NCI-H2227 treated with DMSO at 0.1 percent for 48 hours (cell line): ENCODE data around the gene DUOXA1.
A peak's percentile ranks its signal among the peaks of the same experiment; 100 is the strongest.

Experiments used
- DNase-seq: peaks from one replicate; lab custom pipeline; 2025; lab: John Stamatoyannopoulos, UW

Gene DUOXA1, protein sequence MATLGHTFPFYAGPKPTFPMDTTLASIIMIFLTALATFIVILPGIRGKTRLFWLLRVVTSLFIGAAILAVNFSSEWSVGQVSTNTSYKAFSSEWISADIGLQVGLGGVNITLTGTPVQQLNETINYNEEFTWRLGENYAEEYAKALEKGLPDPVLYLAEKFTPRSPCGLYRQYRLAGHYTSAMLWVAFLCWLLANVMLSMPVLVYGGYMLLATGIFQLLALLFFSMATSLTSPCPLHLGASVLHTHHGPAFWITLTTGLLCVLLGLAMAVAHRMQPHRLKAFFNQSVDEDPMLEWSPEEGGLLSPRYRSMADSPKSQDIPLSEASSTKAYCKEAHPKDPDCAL

DNA sequence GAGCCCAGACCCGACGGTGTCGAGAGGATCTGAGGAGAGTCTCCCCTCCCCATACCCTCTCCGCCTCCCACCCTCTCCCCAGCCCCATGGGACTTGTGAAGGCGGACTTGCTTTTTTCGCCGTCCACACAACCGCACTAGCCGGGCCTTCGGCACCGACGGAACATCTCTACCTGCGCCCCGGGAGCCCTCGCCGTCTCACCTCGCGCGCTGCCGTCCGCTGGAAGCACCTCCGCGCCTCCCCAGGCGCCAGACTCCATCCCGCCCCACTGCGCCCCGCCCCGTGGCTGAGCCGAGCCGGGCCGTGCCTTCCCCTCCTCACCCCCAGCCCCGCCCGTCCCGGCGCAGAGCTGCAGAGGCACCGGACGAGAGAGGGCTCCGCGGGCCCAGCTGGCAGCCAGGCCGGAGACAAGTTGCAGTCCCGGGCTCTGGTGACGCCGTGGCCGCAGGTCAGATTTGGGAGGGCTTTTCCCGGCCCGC is at the start of gene DUOXA1, which contains the start of gene DUOX1:
TSS of gene DUOXA1 (minus strand) at position 229 of the 479 bp plus-strand sequence. CDS start 6,865 bp downstream, outside the sequence.
TSS of gene DUOX1 (plus strand) at position 344 of the 479 bp plus-strand sequence. CDS start 1,973 bp downstream, outside the sequence.
- no peak for DNase-seq

- DNase-seq = no peak
Measured at GRCh38 chr15:45177285-45177684, 47.6 kb upstream of the DUOXA1 start.

- DNase-seq = no peak
Measured at GRCh38 chr15:45174577-45174976, 44.9 kb upstream of the DUOXA1 start.

DNA sequence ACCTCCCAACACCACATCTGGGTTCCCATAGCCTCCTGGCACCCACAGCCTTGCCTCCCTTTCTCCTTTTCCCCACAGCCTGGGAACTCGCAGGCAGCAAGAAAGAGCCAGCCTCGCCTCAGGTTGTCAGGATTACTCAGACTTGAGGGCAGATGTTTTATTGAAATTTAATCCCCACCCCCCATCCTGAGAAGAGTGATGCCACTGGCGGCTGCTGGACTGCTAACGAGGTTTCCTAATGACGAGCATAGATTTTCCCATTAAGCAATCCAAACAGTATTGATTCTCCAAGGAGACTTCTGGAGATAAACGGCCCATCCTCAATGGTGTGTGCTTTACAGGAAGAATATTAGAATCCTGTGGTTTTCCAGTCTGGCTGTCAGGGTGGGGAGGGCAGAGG is 44.4 kb upstream of the DUOXA1 start:
- DNase-seq = no peak

DNA sequence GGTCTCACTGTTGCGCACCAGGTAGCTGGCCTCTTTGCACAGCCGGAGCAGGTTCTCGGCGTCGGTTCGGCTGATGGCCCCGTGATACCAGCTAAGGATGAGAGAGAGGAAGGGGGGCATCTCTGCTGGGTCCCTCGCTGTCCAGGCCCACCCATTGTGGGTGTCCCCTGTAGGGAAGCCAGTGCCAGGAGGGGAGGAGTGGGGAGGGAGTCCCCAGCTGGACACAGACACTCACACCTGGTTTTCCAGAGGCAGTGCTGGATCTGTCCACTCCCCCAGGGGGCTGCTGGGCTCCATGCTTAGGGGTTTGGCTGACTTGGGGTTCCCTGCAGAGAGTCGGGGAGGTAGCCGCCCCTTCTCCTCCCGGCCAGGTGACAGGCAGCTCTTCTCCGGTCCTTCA is 42.2 kb upstream of the DUOXA1 start:
- no peak for DNase-seq

GRCh38 chr15:45169608-45170480 is 40.2 kb upstream of the DUOXA1 start:
- DNase-seq = no peak

- DNase-seq = no peak
Measured at GRCh38 chr15:45168751-45169551, 39.3 kb upstream of the DUOXA1 start.

GRCh38 chr15:45168286-45168685 is 38.6 kb upstream of the DUOXA1 start:
- no peak for DNase-seq

DNA sequence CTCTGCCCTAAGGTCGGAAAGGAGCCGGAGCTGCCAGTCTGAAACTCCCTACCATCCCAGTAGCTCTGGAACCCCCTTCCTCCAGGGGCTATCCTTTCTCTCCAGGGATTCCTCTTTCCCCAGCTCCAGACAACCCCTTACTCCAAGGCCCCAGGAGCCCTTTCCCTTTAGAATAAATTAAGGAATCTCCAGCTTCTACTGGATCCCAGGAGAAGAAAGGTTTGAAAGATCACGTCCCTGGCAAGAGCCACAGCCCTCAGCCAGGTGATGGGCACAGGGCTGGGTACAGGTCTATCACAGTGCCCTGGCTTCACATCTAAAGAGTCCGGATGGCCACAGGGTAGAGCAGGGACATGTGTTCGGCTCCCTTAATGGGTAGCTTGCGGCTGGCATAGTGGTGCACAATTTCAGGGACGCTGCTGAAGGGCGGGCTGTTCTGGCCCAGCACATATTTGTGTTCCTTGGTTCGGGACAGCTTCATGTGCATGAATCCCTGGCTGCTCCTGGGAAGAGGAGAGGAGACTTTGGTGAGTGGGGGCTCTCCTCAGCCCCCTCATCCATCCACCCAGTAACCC is 38.0 kb upstream of the DUOXA1 start:
- no peak for DNase-seq

- peak; percentile 67 for DNase-seq
Measured at GRCh38 chr15:45166834-45167630, 37.4 kb upstream of the DUOXA1 start.

DNA sequence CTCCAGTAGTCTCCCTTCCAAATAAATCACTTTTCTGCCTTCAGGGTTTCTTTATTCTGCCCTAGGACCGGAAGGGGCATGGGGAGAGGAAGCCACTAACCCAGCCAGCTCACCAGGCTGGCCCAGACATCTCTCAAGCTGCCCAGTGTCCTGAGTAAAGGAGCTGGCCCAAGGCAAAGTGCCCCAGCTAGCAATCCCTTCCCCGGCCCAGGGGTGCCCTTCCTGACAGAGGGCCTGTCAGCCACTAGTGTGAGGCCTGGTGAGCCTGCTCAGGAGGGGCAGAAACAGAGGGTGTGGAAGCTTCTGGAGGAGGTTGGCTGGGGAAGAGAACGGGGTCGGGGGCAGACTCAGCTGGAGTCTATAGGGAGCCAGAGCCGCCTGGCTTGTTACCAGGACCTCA is 35.9 kb upstream of the DUOXA1 start:
- no peak for DNase-seq

DNA sequence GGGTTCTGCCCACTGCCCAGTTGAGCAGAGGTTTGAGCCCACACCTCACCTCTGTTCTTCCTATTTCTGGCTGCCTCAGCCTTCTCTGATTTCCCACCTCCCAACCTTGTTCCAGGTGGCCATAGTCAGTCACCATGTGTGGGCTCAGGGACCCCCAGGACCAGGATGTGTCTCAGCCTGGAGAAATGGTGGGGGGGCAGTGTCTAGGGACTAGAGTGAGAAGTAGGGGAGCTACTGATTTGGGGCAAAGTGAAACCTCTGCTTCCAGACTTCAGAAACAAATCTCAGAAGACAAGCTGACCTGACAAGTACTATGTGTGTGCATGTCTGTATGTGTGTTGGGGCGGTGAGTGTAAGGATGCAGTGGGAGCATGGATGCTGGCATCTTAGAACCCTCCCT is 35.2 kb upstream of the DUOXA1 start:
- DNase-seq = no peak

DNA sequence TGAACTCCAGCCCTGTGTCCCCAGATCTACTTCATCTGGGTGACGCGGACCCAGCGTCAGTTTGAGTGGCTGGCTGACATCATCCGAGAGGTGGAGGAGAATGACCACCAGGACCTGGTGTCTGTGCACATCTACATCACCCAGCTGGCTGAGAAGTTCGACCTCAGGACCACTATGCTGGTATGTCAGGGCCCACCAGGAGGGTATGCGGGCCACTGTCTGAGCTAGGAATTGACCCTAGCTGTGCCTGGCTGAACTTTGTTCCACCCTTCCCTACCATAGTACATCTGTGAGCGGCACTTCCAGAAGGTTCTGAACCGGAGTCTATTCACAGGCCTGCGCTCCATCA is 33.8 kb upstream of the DUOXA1 start:
- no peak for DNase-seq

DNA sequence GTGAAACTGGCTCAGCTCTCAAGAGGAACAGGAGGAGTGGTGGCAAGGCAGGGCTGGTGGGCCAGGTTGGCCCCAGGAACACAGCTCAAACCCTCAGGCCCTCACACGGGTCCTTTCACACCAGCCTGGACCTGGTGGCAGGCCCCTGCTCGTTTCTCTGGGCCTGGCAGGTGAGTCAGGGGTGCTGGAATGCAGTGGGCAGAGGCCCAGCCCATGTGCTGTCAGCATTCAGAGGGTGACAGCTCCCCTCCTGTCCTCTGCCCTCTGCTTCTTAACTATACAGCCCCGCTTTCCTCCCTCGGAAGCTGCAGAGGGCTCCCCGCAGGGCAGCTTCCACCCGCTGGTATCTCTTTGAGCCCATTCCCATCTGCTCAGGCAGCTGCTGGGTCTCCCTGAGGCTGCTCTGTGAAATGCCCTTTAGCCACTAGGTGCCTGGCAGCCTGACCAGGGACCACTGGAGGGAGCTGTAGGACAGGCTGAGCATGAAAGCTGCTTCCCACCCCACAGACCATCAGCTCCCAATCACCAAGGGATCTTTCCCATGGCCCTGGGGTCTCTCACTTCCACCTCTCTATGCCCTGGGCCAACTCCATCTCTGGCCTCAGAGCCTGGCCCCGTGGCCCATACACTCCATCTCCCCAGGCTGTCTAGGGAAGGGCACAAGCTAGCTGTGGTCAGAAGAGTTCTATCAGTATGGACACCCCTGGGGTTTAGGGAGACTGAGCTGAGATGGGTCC is 33.3 kb upstream of the DUOXA1 start:
- peak; percentile 40 for DNase-seq

DNA sequence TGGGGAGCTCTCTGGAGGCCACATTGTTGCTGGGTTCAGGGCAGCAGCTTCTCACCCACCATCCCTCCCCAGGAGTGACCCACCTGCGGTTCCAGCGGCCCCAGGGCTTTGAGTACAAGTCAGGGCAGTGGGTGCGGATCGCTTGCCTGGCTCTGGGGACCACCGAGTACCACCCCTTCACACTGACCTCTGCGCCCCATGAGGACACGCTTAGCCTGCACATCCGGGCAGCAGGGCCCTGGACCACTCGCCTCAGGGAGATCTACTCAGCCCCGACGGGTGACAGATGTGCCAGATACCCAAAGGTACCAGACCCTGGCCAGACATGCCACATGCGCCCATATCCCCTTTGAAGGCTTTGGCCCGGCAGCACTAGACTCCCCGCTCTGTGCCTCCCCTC is 32.0 kb upstream of the DUOXA1 start:
- DNase-seq = no peak

GRCh38 chr15:45157974-45158373 is 28.3 kb upstream of the DUOXA1 start:
- no peak for DNase-seq

DNA sequence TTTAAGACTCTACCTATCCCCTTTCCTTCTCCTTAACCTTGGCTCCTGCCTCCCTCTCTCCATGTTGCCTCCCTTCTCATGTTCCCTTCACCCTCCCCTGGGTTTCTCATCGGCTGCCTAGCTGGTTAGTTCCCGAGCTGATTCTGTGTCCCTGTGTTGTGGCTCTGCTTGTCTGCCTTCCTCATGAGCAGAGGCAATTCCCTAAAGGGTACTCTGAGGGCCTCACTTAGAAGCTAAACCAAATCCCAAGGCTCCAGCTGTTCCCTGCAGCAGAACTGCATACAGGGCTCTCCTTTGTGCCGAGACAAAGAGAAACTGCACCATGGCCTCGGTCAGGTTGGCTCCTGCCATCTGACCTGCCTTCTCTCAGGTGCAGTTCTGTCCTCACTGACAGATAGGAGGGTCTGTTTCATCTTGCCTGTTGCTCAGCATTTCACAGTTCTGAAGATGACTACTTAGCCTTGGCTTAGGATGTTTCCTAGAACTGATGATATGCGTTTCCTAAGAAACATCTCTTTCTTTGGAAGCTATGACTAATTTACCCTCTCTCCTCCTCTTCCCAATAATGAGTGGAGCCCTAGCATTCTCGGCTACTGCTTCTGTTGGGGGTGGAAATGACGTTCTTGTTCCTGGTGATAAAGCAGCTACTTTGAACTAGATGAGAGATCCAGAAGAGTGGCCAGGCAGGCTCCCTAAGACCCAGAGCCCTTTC is 27.2 kb upstream of the DUOXA1 start:
- no peak for DNase-seq

DNA sequence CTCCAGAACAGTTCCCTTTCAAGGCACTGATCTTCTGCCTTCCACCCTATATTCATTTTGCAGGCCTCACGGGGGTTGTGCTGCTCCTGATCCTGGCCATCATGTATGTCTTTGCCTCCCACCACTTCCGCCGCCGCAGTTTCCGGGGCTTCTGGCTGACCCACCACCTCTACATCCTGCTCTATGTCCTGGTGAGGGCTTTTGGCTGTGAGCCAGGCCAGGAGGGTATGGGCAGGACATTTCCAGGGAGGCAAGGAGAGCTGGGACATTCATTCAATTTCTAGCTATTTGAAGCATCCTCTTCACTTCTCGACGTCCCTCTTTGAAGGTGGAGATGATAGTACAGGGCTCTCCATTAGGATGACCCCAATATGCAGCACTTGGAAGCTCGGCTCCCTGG is 26.1 kb upstream of the DUOXA1 start:
- DNase-seq = no peak

DNA sequence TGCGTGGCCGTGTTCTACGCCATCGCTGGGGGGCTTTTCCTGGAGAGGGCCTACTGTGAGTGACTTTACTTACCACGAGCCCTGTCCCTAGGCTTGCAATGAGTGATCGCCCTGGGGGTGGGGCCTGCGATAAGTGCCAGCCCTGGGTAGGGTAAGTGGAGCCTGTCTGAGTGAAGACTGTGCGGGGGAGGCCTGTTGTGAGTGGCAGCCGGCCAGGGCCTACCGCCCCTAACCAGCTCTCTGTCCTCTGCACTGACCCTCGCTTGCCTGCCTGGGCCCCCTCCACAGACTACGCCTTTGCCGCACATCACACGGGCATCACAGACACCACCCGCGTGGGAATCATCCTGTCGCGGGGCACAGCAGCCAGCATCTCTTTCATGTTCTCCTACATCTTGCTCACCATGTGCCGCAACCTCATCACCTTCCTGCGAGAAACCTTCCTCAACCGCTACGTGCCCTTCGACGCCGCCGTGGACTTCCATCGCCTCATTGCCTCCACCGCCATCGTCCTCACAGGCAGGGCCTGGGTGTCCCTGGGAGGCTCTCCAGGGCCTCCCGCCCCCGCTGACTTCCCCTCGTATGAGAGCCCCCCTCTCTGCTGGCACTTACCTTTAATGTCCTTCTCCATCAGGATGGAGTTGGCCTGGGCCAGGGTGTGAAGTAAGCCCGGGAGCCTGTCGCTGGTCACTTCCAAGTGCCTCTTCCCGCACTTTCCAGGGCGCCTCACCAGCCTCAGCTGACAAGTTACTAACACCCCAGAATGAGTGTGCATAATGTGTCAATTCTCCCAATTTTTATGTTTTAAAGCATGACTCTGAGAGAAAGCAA is 22.5 kb upstream of the DUOXA1 start:
- DNase-seq = no peak
